GM18520 (cell line): ENCODE results near the gene MED27.
"Not testable (repeated sequence)": the region's sequence is repeated elsewhere in the genome, so short reads cannot be mapped to it uniquely, and the experiment has no call there.

Experiments
- ATAC-seq: cut with Tn5 transposase; IDR thresholded peaks from one replicate; pipeline ENCODE4 v1.9.1; 2021; ENCODE audit not compliant: unreplicated experiment

The MED27 gene

GRCh38 chr9:132020272-132020671 lies 59.4 kb downstream of the MED27 start:
- no peak for ATAC-seq

GRCh38 chr9:132019702-132020101 lies 60.0 kb downstream of the MED27 start:
- no peak for ATAC-seq

- ATAC-seq: no peak
Observed at GRCh38 chr9:132018957-132019405, 60.7 kb downstream of the MED27 start.

GRCh38 chr9:132016456-132016855 lies 63.2 kb downstream of the MED27 start:
- no peak for ATAC-seq

GRCh38 chr9:132015866-132016265 lies 63.8 kb downstream of the MED27 start:
- no peak for ATAC-seq

GRCh38 chr9:132014218-132014805 lies 65.4 kb downstream of the MED27 start:
- ATAC-seq: no peak

GRCh38 chr9:132012704-132013357 lies 66.8 kb downstream of the MED27 start:
- no peak for ATAC-seq

GRCh38 chr9:132011896-132012295 lies 67.8 kb downstream of the MED27 start:
- no peak for ATAC-seq

- ATAC-seq: no peak
Observed at GRCh38 chr9:132011309-132011708, 68.4 kb downstream of the MED27 start.

- ATAC-seq: not testable (repeated sequence)
Observed at GRCh38 chr9:132010201-132010600, 69.5 kb downstream of the MED27 start.

GRCh38 chr9:132008855-132009812 lies 70.5 kb downstream of the MED27 start:
- ATAC-seq: no peak

- ATAC-seq: no peak
Observed at GRCh38 chr9:132008184-132008803, 71.4 kb downstream of the MED27 start.

- no peak for ATAC-seq
Observed at GRCh38 chr9:132007371-132008025, 72.2 kb downstream of the MED27 start.

GRCh38 chr9:132006677-132007370 lies 72.8 kb downstream of the MED27 start:
- ATAC-seq: peak; percentile 76

GRCh38 chr9:132005899-132006298 lies 73.8 kb downstream of the MED27 start:
- ATAC-seq: no peak

GRCh38 chr9:132004323-132004722 lies 75.3 kb downstream of the MED27 start:
- no peak for ATAC-seq

- no peak for ATAC-seq
Observed at GRCh38 chr9:132003896-132004295, 75.8 kb downstream of the MED27 start.

GRCh38 chr9:132003319-132003704 lies 76.4 kb downstream of the MED27 start:
- no peak for ATAC-seq

- ATAC-seq: no peak
Observed at GRCh38 chr9:132002643-132003318, 76.9 kb downstream of the MED27 start.

GRCh38 chr9:132001567-132001966 lies 78.1 kb downstream of the MED27 start:
- ATAC-seq: no peak
